IMR-90 (cell line): Measurements from ENCODE around the gene ACTA2. TPM values are rescaled to one million over a fixed set of nuclear protein-coding genes. Genes with fewer than 3 reads are reported as not detected.

Experiments used
- ATAC-seq: fragments of 200-7000 bp; cut with Tn5 transposase; 2 replicates; pipeline ENCODE4 v1.9.1; 2020; ENCODE audit warnings: low read depth, mild to moderate bottlenecking, moderate library complexity
- BruUV-seq: library from RNA; stranded (reverse); fragments of 400-500 nt; replicated peaks from 2 replicates; lab custom pipeline; 2021; lab: Mats Ljungman, UMichigan
- CTCF ChIA-PET: fragments of 300-600 bp; formaldehyde crosslinking; extraction: SDS; loops from one replicate; lab custom pipeline; 2021; ENCODE audit warnings: antibody characterized with exemption; lab: Yijun Ruan, JAX
- POLR2A ChIA-PET: fragments of 300-600 bp; sonication (Branson Sonifier 250); formaldehyde crosslinking; loops from one replicate; lab custom pipeline; 2022; ENCODE audit warnings: antibody characterized with exemption; ENCODE audit not compliant: unreplicated experiment; lab: Charles Lee
- DNase-seq: peaks from one replicate; pipeline ENCODE4 v3.0.0; 2013
- H2AFZ ChIP-seq: replicated peaks from 2 replicates; pipeline ENCODE3; 2013; ENCODE audit warnings: low read length, mild to moderate bottlenecking; ENCODE audit not compliant: poor library complexity
- H2AK5ac ChIP-seq: 2 replicates; pipeline ENCODE4 v1.6.1; 2013; ENCODE audit warnings: low read depth, low read length, inconsistent platforms
- H2AK9ac ChIP-seq: replicated peaks from 2 replicates; pipeline ENCODE3; 2013; ENCODE audit warnings: mild to moderate bottlenecking, low read depth, low read length, moderate library complexity; ENCODE audit not compliant: poor library complexity
- H2BK120ac ChIP-seq: 2 replicates; pipeline ENCODE4 v1.6.1; 2013; ENCODE audit warnings: low read depth, low read length, inconsistent platforms
- H2BK15ac ChIP-seq: 3 replicates; pipeline ENCODE4 v1.6.1; 2013; ENCODE audit warnings: low read depth, low read length, inconsistent platforms
- H2BK20ac ChIP-seq: 2 replicates; pipeline ENCODE4 v1.6.1; 2013; ENCODE audit warnings: low read depth, mild to moderate bottlenecking, inconsistent platforms, low read length, moderate library complexity
- H2BK5ac ChIP-seq: 2 replicates; pipeline ENCODE4 v1.6.1; 2013; ENCODE audit warnings: mild to moderate bottlenecking, low read depth, low read length, inconsistent platforms; ENCODE audit not compliant: poor library complexity, severe bottlenecking
- H3K14ac ChIP-seq: replicated peaks from 2 replicates; pipeline ENCODE4 v1.6.1; 2013; ENCODE audit warnings: low read depth, low read length, inconsistent platforms
- H3K18ac ChIP-seq: 2 replicates; pipeline ENCODE4 v1.6.1; 2013; ENCODE audit warnings: low read depth, low read length, control low read depth
- H3K23ac ChIP-seq: 2 replicates; pipeline ENCODE4 v1.6.1; 2013; ENCODE audit warnings: low read depth, low read length, inconsistent platforms
- H3K27ac ChIP-seq: 2 replicates; pipeline ENCODE4 v1.5.1; 2013; ENCODE audit warnings: mild to moderate bottlenecking, control low read depth, low read length; ENCODE audit not compliant: insufficient read depth
- H3K27me3 ChIP-seq: 2 replicates; pipeline ENCODE4 v1.6.1; 2013; ENCODE audit warnings: low read length; ENCODE audit not compliant: control insufficient read depth, insufficient read depth
- H3K36me3 ChIP-seq: 2 replicates; pipeline ENCODE4 v1.6.1; 2013; ENCODE audit warnings: low read length, mixed read lengths; ENCODE audit not compliant: control insufficient read depth, insufficient read depth
- H3K4ac ChIP-seq: 2 replicates; pipeline ENCODE4 v1.6.1; 2013; ENCODE audit warnings: low read depth, low read length, inconsistent platforms
- H3K4me1 ChIP-seq: 2 replicates; pipeline ENCODE4 v1.6.1; 2013; ENCODE audit warnings: low read length, mixed read lengths; ENCODE audit not compliant: control insufficient read depth, insufficient read depth
- H3K4me2 ChIP-seq: 2 replicates; pipeline ENCODE4 v1.6.1; 2013; ENCODE audit warnings: low read depth, mild to moderate bottlenecking, control low read depth, low read length, moderate library complexity
- H3K4me3 ChIP-seq: 2 replicates; pipeline ENCODE4 v1.5.1; 2013; ENCODE audit warnings: low read depth, mild to moderate bottlenecking, control low read depth, low read length, moderate library complexity; ENCODE audit not compliant: insufficient read depth
- H3K56ac ChIP-seq: 2 replicates; pipeline ENCODE4 v1.6.1; 2013; ENCODE audit warnings: low read length, inconsistent platforms; ENCODE audit not compliant: insufficient read depth; ENCODE audit errors: extremely low read depth
- H3K79me1 ChIP-seq, 2 experiments: 2 replicates each; pipeline ENCODE4 v1.6.1; 2013; ENCODE audit warnings: low read length in 2 of 2, inconsistent platforms in 1 of 2, low read depth in 1 of 2
- H3K9ac ChIP-seq: 2 replicates; pipeline ENCODE4 v1.6.1; 2013; ENCODE audit warnings: low read depth, low read length, control low read depth
- H3K9me1 ChIP-seq: 2 replicates; pipeline ENCODE4 v1.6.1; 2013; ENCODE audit warnings: low read length, inconsistent platforms; ENCODE audit not compliant: insufficient read depth
- H3K9me3 ChIP-seq: 2 replicates; pipeline ENCODE4 v1.6.1; 2013; ENCODE audit warnings: low read length; ENCODE audit not compliant: control insufficient read depth, insufficient read depth
- H4K20me1 ChIP-seq: 2 replicates; pipeline ENCODE4 v1.6.1; 2013; ENCODE audit warnings: low read length, inconsistent platforms; ENCODE audit not compliant: insufficient read depth
- H4K5ac ChIP-seq: 2 replicates; pipeline ENCODE4 v1.6.1; 2013; ENCODE audit warnings: mild to moderate bottlenecking, low read depth, low read length, control low read depth
- H4K8ac ChIP-seq, 2 experiments: 2 replicates each; pipeline ENCODE4 v1.6.1; 2013; ENCODE audit warnings: low read depth in 2 of 2, low read length in 2 of 2, control low read depth in 1 of 2, inconsistent platforms in 1 of 2
- H4K91ac ChIP-seq: 2 replicates; pipeline ENCODE4 v1.6.1; 2013; ENCODE audit warnings: low read depth, low read length, inconsistent platforms; ENCODE audit not compliant: insufficient read depth
- BHLHE40 ChIP-seq: fragments of 150-350 bp; IDR thresholded peaks from 2 replicates; pipeline ENCODE4 v1.6.1; 2016; ENCODE audit warnings: mild to moderate bottlenecking, low read depth, low read length
- CEBPB ChIP-seq: IDR thresholded peaks from 2 replicates; pipeline ENCODE4 v1.6.1; 2012; ENCODE audit warnings: low read depth, low read length, improper control_type of control experiment
- CHD1 ChIP-seq: IDR thresholded peaks from 2 replicates; pipeline ENCODE4 v1.6.1; 2012; ENCODE audit warnings: low read depth, low read length, improper control_type of control experiment
- CTCF ChIP-seq: conservative IDR thresholded peaks from 2 replicates; pipeline ENCODE4 v1.5.1; 2012; ENCODE audit warnings: mild to moderate bottlenecking, low read depth, low read length, improper control_type of control experiment
- ELK1 ChIP-seq: fragments of 150-350 bp; IDR thresholded peaks from 2 replicates; pipeline ENCODE4 v1.6.1; 2016; ENCODE audit warnings: low read depth, mild to moderate bottlenecking, low read length, moderate library complexity, borderline replicate concordance
- MAZ ChIP-seq: IDR thresholded peaks from 2 replicates; pipeline ENCODE4 v1.6.1; 2012; ENCODE audit warnings: low read depth, mild to moderate bottlenecking, low read length, improper control_type of control experiment, moderate library complexity, borderline replicate concordance
- MXI1 ChIP-seq: IDR thresholded peaks from 2 replicates; pipeline ENCODE4 v1.6.1; 2012; ENCODE audit warnings: low read depth, mild to moderate bottlenecking, low read length, moderate library complexity, borderline replicate concordance
- NFE2L2 ChIP-seq: fragments of 150-350 bp; IDR thresholded peaks from 2 replicates; pipeline ENCODE4 v1.6.1; 2016; ENCODE audit warnings: low read depth, mild to moderate bottlenecking, low read length
- POLR2A ChIP-seq: IDR thresholded peaks from 2 replicates; pipeline ENCODE4 v1.6.1; 2012; ENCODE audit warnings: mild to moderate bottlenecking, low read depth, low read length
- RAD21 ChIP-seq: IDR thresholded peaks from 2 replicates; pipeline ENCODE4 v1.6.1; 2012; ENCODE audit warnings: low read length, improper control_type of control experiment
- WGBS, 2 experiments: methylation state at CpG; one replicate each; pipeline versions ENCODE4 v1.1.5 to v1.1.7; 2013; ENCODE audit warnings: missing lambda C conversion rate in 2 of 2; ENCODE audit not compliant: insufficient read length in 1 of 2; ENCODE audit errors: extremely low coverage in 2 of 2; 5-methylcytosine and 5-hydroxymethylcytosine counted together
- dilution Hi-C: fragments of 300-500 bp; cut with HindIII; formaldehyde crosslinking; loops from one replicate; pipeline ENCODE4 v1.14.3; 2018; ENCODE audit warnings: low sequenced_read_pairs; ENCODE audit not compliant: unreplicated experiment
- in situ Hi-C: fragments of 300-500 bp; cut with MboI; formaldehyde crosslinking; loops from 3 replicates; pipeline ENCODE4 v1.14.3; 2019; ENCODE audit warnings: low sequenced_read_pairs, inconsistent platforms, mixed read lengths
- intact Hi-C: fragments of 100-400 bp; cut with micrococcal nuclease; formaldehyde crosslinking; loops from 2 replicates; pipeline ENCODE4 v1.10.0; 2022
- polyA plus RNA-seq, 3 experiments: library from polyadenylated mRNA; depleted of rRNA; stranded (reverse); fragments of >200 nt; gene quantifications; 2 replicates each; pipeline ENCODE4 v1.2.3, GENCODE V29; 2012; ENCODE audit warnings: low replicate concordance in 1 of 3
- total RNA-seq: library from RNA; depleted of rRNA; stranded (reverse); fragments of >200 nt; gene quantifications from 2 replicates; pipeline ENCODE4 v1.2.3, GENCODE V29; 2012

The ACTA2 gene
- total and polyA plus RNA-seq, 2 of the 4 experiments (the other 2 are of a cell fraction) = 978 to 1,235 TPM

GRCh38 chr10:88890681-88891381 is 61.7 kb downstream of the ACTA2 start:
- H2AK5ac ChIP-seq = peak overlapping the region; percentile 98
- peak overlapping the region; percentile 82 for H3K4ac ChIP-seq
- peak overlapping the region; percentile 45 for H3K56ac ChIP-seq
- H2AK9ac ChIP-seq = no peak overlapping the region
- H3K4me2 ChIP-seq = peak overlapping the region; percentile 74
- TF ChIP-seq CEBPB (no peak), CTCF (no peak), ELK1 (no peak), MXI1 (no peak), CHD1 (no peak), MAZ (no peak), BHLHE40 (no peak), RAD21 (no peak), POLR2A (no peak), NFE2L2 (no peak)
- no peak overlapping the region for H3K4me3 ChIP-seq
- in situ Hi-C loops (no loop called here), intact Hi-C loops (no loop called here), dilution Hi-C loops (no loop called here)
- peak overlapping the region; percentile 85 for H4K91ac ChIP-seq
- H3K9ac ChIP-seq = peak overlapping the region; percentile 48; the same call in 1 of the 2 replicates
- H3K36me3 ChIP-seq = peaks cover 2% of the 10 kb centered on the region; the same call in 1 of the 2 replicates
- H2BK5ac ChIP-seq = peak overlapping the region; percentile 94
- peak overlapping the region; percentile 96; the same call in 1 of the 2 replicates for H3K18ac ChIP-seq
- DNase-seq (peak; percentile 56), ATAC-seq (peak; percentile 63)
- H3K14ac ChIP-seq = peak overlapping the region; percentile 92
- peak overlapping the region; percentile 91 for H2BK15ac ChIP-seq
- ChIA-PET POLR2A (no interaction called here), CTCF (no interaction called here)
- peak overlapping the region; percentile 92 for H4K5ac ChIP-seq
- no CpG with 5 or more reads among the region's 4 CpGs for whole genome bisulfite sequencing, 2 experiments
- peak overlapping the region; percentile 96 for H2BK120ac ChIP-seq
- H3K27ac ChIP-seq = peak overlapping the region; percentile 92
- no peaks in the 10 kb centered on the region for H3K9me3 ChIP-seq
- H3K79me1 ChIP-seq = peaks cover 23 to 59% of the 10 kb centered on the region in 2 experiments
- peak overlapping the region; percentile 91 to 94 for H4K8ac ChIP-seq
- H2BK20ac ChIP-seq = peak overlapping the region; percentile 95
- BruUV-seq = no TSS peak
- H3K23ac ChIP-seq = peak overlapping the region; percentile 71
- H3K4me1 ChIP-seq = peaks cover 39% of the 10 kb centered on the region
- no peaks in the 10 kb centered on the region for H4K20me1 ChIP-seq
- no peaks in the 10 kb centered on the region for H3K27me3 ChIP-seq
- no peak overlapping the region for H2AFZ ChIP-seq
- peaks cover 18% of the 10 kb centered on the region for H3K9me1 ChIP-seq
